OCI-LY7 (cell line): Measurements from ENCODE around the gene RAB1B.

ENCODE experiments used
- EZH2phosphoT487 ChIP-seq: fragments of 200-600 bp; sonication (generic); IDR thresholded peaks from 2 replicates; pipeline ENCODE4 v1.6.1; 2018; ENCODE audit warnings: low read depth, borderline replicate concordance, mild to moderate bottlenecking, mixed run types, antibody characterized with exemption, low read length, moderate library complexity, mixed read lengths
- TF ChIP-seq, protein P1 (sequence below): fragments of 200-600 bp; sonication (generic); conservative IDR thresholded peaks from 2 replicates; pipeline ENCODE4 v1.5.1; 2014; ENCODE audit warnings: mild to moderate bottlenecking, antibody characterized with exemption, low read length, moderate library complexity, mixed read lengths

DNA sequence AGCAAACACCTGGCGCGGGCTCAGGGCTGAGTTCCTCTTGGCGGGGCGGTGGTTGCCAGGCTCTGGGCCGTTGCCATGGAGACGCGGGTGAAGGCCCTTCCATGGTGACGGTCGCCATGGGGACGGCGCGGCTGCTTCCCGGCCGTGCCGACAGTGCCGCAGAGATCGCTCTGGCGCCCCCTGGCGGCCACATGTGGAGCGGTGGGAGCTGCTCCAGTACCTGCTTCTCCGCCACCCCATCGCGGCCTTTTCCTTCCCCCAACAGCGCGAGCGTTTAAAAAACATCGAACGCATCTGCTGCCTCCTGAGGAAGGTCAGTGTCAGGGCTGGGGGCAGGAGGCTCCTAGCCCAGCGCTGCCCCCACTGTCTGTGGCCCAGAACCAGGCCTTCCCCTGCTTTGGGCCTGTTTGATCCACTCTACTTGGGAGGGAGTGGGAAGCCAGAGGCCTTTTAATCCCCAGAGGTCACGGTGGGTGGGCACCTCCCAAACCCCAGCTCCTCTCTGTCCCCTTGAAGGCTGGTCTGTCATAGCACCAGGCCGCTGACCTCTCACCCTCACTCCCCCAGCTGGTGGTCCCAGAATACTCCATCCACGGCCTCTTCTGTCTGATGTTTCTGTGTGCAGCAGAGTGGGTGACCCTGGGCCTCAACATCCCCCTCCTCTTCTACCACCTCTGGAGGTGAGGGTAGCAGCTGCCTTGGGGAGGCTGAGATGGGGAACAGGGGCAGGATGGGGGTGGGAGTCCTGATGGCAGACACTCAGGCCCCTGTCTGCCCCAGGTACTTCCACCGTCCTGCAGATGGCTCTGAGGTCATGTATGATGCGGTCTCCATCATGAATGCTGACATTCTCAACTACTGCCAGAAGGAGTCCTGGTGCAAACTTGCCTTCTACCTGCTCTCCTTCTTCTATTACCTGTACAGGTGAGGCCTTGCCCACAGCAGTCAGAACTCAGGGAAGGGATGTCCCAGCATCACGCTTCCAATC is 14.3 kb downstream of the RAB1B start:
- TF ChIP-seq, protein P1, sequence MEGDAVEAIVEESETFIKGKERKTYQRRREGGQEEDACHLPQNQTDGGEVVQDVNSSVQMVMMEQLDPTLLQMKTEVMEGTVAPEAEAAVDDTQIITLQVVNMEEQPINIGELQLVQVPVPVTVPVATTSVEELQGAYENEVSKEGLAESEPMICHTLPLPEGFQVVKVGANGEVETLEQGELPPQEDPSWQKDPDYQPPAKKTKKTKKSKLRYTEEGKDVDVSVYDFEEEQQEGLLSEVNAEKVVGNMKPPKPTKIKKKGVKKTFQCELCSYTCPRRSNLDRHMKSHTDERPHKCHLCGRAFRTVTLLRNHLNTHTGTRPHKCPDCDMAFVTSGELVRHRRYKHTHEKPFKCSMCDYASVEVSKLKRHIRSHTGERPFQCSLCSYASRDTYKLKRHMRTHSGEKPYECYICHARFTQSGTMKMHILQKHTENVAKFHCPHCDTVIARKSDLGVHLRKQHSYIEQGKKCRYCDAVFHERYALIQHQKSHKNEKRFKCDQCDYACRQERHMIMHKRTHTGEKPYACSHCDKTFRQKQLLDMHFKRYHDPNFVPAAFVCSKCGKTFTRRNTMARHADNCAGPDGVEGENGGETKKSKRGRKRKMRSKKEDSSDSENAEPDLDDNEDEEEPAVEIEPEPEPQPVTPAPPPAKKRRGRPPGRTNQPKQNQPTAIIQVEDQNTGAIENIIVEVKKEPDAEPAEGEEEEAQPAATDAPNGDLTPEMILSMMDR: peak; percentile 91
- TF ChIP-seq EZH2phosphoT487: no peak
